Activated T-cell treated with anti-CD3 and anti-CD28 coated beads for 1 hour (primary cell): Measurements from ENCODE around the gene FHIT.

ENCODE experiments used
- DNase-seq: peaks from one replicate; pipeline ENCODE4 v3.0.0-alpha.2; 2020; ENCODE audit warnings: low read depth

FHIT gene

DNA sequence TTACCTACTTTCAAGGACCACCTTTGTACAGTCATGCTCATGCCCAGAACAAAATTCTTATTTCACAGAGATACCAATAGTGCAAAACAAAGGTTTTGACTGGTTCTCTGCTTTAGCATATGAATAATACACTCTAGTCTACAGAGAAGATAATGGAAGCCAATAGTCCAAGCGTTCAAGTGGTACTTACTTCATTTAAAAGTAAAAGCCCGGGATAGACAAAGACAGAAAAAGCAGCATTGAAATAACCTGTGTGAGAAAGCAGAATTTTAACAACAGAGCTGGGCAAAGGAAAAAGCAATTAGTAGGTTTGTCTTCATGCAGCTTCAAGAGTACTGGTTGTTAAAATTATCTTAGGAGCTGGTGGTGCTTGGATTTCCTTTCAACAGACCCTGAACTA, 848.3 kb downstream of the FHIT start:
- no peak for DNase-seq

DNA sequence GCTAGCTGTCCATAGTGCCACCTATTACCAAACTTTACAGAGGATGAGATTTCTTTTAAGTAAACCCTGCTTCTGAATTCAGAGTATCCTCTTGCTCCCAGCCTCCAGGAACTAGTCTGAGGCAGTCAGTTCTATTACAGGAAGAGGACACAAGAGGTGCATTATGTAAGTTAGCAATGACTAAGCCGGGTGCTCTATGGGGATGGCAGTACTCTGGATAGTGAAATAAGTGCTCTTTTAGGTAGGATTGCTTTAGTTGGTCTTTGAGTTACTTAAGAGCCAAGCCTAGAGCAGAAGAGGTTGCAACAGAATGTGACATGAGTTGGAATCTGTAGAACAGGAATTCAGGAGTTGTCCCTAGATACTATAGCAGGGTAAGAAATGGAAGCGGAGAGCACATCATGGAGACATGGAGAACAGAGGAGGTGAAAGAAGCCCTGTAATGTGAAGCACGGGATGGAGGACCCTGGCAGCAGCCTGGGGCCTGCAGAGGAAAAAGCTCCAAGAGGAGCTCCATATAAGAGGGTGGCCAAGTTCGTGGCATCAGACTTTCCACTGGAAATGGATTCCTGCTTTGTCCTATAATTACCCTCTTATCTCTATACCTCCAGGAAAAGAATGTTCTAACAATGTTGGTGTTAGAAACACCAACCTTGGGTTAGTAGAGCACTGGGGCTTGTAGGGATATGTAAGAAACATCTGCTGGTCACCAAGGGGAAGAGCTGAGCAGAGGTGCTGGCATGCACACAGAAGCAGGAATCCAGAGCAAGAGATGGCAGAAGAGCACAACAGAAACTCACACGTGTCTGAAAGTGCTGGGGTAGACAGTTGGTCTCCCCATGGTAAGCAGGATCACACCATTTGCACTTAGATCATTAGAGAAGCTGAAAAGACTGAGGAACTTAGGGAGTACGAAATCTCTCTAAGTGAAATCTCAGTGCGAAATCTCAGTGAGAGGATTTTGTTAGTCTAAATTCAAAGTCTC, 851.1 kb downstream of the FHIT start:
- no peak for DNase-seq

GRCh38 chr3:60399292-60399691, 852.0 kb downstream of the FHIT start:
- DNase-seq = no peak

DNA sequence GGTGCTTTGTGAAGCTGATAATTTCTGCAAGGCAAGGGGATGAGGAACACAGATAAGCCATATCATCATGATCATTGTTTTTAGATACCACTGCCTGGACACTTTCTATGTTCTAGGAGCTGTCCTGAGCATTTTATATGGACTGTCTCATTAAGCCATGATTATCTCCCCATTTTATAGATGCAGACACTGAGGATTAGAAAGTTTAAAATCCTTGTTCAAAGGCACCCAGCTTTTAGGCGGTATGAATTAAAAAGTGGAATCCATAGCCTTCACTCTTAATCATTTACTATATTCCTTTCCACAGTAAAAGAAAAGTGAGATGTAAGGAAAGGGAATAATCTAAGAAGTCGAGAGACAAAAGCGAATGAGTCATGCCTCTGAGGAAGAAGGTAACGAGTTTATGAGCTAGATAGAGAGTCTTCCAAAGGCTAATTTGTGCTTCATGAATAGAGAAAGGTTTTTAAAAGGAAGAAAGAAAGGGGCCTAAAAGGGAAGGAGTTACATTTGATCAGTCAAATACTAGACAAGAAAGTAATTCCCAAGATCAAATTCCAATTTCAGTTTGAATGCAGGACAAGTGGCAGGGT, 856.0 kb downstream of the FHIT start:
- no peak for DNase-seq

GRCh38 chr3:60393946-60394345, 857.3 kb downstream of the FHIT start:
- DNase-seq = no peak

DNA sequence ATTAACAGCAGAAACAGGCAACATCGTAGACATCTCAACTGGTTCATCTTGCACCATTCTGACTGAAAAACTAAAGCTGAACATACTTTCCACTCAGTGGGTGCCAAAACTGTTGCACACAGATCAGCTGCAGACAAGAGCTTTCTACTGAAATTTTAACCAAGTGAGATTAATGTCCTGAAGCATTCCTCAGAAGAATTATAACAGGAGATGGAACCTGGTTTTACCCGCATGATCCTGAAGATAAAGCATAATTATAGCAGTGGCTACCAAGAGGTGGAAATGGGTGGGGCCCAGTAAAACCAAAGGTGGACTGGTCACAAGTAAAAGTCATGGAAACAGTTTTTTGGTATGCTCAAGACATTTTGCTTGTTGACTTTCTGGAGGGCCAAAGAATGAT, 858.8 kb downstream of the FHIT start:
- DNase-seq = no peak

DNA sequence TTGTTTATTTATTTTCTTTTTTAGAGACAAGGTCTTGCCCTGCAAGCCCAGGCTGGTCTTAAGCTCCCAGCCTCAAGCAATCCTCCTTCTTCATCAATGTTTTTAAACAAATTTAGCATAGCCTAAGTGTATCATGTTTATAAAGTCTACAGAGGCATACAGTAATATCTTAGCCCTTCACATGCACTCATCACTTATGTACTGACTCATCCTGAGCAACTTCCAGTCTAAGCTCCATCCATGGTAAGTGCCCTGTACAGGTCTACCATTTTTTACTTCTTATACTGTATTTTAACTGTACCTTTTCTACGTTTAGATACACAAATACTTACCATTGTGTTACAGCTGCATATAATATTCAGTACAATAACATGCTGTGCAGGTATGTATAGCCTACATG, 860.0 kb downstream of the FHIT start:
- no peak for DNase-seq

GRCh38 chr3:60388731-60389130, 862.5 kb downstream of the FHIT start:
- DNase-seq = no peak

DNA sequence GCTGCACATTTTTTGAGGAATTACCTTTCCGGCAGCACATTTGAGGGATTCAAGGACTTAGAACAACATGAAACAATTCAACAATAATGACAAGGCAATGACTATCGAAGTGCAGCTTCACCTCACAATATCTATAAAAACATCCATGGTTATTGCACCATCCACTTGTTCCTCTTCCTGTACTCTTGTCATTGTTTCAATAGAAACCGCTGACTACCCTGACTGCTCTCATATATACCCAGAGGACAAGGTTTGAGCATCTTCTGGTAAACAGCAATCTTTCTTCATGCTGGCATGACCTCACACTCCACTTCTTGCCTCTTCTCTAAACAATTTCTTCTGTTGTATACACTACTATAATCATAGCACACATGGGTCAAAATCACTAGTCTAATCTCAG, 864.9 kb downstream of the FHIT start:
- DNase-seq = no peak

DNA sequence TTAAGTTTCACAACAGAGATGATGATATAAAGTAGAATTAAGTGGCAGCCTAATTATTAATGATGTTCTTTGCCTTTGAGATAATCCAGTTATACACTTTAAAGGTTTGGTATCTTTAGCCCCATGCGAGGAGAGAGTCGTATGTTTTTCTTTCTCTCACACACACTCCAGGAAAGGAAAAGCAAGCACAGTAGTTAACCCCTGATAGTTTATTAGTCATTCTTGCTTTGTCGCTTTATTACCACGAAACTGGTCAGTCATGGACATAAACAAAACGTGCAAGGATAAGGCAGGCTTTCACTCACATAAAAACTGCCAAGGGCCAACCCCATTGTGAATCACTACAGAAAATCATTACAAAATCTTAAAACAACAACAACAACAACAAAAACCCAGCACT, 866.9 kb downstream of the FHIT start:
- DNase-seq = no peak

DNA sequence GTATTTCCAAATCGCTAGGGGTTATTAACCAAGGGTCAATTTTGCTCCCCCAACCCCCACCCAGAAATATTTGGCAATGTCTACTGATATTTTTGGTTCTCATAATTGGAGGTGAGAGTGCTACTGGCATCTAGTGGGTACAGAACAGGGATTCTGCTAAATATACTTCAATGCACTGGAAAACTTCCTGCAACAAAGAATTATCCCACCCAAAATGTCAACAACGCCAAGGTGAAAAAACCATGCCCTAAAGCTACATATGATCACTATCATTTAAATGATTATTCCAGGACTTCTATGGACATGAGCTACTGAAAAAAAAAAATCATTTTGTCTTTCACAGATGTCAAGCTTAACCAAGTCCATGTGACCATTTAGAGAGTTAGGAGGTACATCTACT, 867.9 kb downstream of the FHIT start:
- no peak for DNase-seq

GRCh38 chr3:60366486-60366885, 884.8 kb downstream of the FHIT start:
- DNase-seq = no peak

- no peak for DNase-seq
Measured at GRCh38 chr3:60365360-60365759, 885.9 kb downstream of the FHIT start.

DNA sequence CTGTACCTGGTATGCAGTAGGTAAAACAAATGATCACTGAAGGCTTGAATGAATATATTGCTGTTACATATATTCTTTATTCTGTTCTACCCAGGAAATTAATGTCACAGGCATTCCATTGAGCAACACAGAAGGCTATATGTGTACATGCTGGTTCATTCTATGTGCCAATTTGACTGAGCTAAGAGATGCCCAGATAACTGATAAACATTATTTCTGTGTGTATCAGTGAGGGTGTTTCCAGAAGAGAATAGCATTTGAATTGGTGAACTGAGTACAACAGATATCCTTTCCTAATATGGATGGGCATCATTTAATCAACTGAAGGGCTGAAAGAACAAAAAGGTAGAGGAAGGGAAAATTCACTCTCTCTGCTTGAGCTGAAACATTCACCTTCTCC, 886.8 kb downstream of the FHIT start:
- no peak for DNase-seq

GRCh38 chr3:60363817-60364216, 887.4 kb downstream of the FHIT start:
- DNase-seq = no peak

DNA sequence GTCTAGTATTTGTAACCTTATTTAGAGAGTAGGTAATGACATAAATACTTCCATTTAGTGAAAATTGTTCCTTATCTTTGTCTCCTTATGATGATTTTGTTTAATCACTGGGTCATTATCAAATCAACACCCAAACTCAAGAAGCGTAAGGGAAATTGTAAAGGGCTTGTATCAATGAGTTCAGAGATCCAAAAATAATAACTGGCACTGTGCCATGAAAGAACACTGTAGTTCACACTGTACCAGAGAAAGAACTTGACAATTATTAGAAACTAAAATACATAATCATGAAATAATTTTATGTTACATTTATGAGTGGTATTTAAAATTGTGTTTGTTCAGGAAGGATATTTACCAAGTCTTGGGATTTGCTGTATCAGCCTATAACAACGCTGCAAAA, 895.4 kb downstream of the FHIT start:
- no peak for DNase-seq

DNA sequence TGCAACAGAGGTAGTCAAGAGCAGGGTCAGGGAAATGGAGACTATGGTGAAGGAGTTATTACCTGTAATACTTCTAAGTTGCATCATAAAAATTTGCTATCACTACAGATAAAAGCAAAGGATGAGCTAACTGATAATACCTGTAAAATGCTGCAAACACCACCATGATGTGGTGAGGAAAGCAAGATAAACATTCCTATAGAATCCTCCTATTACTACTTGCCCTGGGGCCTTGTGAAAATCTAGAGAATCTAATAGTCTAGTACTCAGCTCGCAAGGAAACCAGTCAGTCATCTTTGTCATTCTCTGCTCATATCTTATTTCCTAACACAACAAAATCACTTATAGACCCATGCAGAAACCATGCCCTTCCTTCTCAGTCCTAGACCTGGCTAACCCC, 899.8 kb downstream of the FHIT start:
- no peak for DNase-seq

GRCh38 chr3:60344340-60344739, 906.9 kb downstream of the FHIT start:
- no peak for DNase-seq

- no peak for DNase-seq
Measured at GRCh38 chr3:60343831-60344230, 907.4 kb downstream of the FHIT start.

DNA sequence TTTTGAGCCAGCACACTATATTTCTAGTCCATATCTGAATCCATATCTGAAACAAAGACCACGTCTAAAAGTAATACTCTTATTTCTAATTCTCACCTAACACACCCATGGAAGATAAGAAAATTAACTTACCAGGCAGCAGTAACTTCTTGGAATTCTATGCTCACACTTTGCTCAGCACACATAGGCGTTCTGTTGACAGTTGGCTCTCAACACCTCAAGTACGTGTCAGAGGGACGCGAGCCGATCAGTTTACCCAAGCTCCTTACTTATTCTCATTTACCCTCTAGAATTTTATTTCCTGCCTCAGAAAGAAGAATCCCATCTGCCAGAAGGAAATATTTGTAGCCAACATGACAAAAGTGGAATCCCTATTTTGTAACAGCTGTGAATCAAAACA, 911.9 kb downstream of the FHIT start:
- DNase-seq = no peak

DNA sequence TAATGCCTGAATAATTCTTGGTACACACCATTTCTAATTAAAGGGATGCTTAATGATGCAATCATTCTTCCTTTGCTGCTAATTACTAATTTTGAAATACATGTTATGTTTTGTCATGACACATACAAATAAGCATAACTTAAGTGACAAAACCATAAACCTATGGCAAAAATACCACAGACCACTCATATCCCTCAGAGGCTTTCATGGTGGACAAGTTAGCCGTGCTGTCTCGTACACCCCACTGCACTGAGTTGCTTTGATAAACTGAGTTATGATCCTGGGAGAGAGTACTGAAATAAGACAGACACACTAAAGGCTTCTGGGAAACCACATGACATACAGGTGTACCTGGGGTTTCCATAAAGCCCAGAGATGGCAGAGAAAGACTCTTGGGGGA, 913.8 kb downstream of the FHIT start:
- DNase-seq = no peak

GRCh38 chr3:60336061-60336460, 915.2 kb downstream of the FHIT start:
- no peak for DNase-seq

GRCh38 chr3:60333710-60334109, 917.5 kb downstream of the FHIT start:
- DNase-seq = no peak

GRCh38 chr3:60330107-60330506, 921.1 kb downstream of the FHIT start:
- no peak for DNase-seq
